Measurements from ENCODE around the gene FAM193A. TPM values are rescaled to one million over a fixed set of nuclear protein-coding genes. Genes with fewer than 3 reads are reported as not detected.

FAM193A gene
- total RNA-seq, 6 experiments from 2014 or later = 20.4 to 22.3 (median 20.8) TPM

GRCh38 chr4:2596611-2597010 is 60.2 kb downstream of the FAM193A start:
- TF ChIP-seq CTCF (IDR thresholded peaks at IDR 0.05) = no peak
- Mint-ChIP-seq H3K27me3 (ENCODE audit: insufficient read depth) (peaks cover 1% of the 10 kb centered on the region), H3K9me3 (no peaks in the 10 kb centered on the region), H3K4me1 (ENCODE audit: low read depth) (peaks cover 53% of the 10 kb centered on the region), H3K36me3 (ENCODE audit: low read depth) (peaks cover 22% of the 10 kb centered on the region; the same call in 1 of the 2 replicates), H3K27ac (no peak overlapping the region), H3K4me3 (no peak overlapping the region)
- DNase-seq = no peak

- H3K27me3 Mint-ChIP-seq (ENCODE audit: insufficient read depth) = no peaks in the 10 kb centered on the region; the same call in 1 of the 2 replicates
- no peak overlapping the region for H3K27ac Mint-ChIP-seq
- TF ChIP-seq CTCF (IDR thresholded peaks at IDR 0.05) = no peak
- peaks cover 52% of the 10 kb centered on the region for H3K4me1 Mint-ChIP-seq (ENCODE audit: low read depth)
- no peak overlapping the region for H3K4me3 Mint-ChIP-seq
- peaks cover 22% of the 10 kb centered on the region; the same call in 1 of the 2 replicates for H3K36me3 Mint-ChIP-seq (ENCODE audit: low read depth)
- DNase-seq = no peak
- no peaks in the 10 kb centered on the region for H3K9me3 Mint-ChIP-seq
These were observed 62.3 kb downstream of the FAM193A start for GRCh38 chr4:2598511-2599303.

GRCh38 chr4:2599304-2599654 is 62.8 kb downstream of the FAM193A start:
- H3K4me3 Mint-ChIP-seq = no peak overlapping the region
- H3K27me3 Mint-ChIP-seq (ENCODE audit: insufficient read depth) = no peaks in the 10 kb centered on the region; the same call in 1 of the 2 replicates
- no peak for DNase-seq
- H3K27ac Mint-ChIP-seq = no peak overlapping the region
- peaks cover 46% of the 10 kb centered on the region for H3K4me1 Mint-ChIP-seq (ENCODE audit: low read depth)
- H3K36me3 Mint-ChIP-seq (ENCODE audit: low read depth) = peaks cover 22% of the 10 kb centered on the region; the same call in 1 of the 2 replicates
- no peaks in the 10 kb centered on the region for H3K9me3 Mint-ChIP-seq
- no peak for TF ChIP-seq CTCF (IDR thresholded peaks at IDR 0.05)

GRCh38 chr4:2600878-2601277 is 64.4 kb downstream of the FAM193A start:
- peaks cover 22% of the 10 kb centered on the region; the same call in 1 of the 2 replicates for H3K36me3 Mint-ChIP-seq (ENCODE audit: low read depth)
- no peaks in the 10 kb centered on the region for H3K9me3 Mint-ChIP-seq
- TF ChIP-seq CTCF (IDR thresholded peaks at IDR 0.05) = no peak
- H3K4me3 Mint-ChIP-seq = no peak overlapping the region
- no peak overlapping the region for H3K27ac Mint-ChIP-seq
- no peaks in the 10 kb centered on the region; the same call in none of the 2 replicates for H3K27me3 Mint-ChIP-seq (ENCODE audit: insufficient read depth)
- peaks cover 45% of the 10 kb centered on the region for H3K4me1 Mint-ChIP-seq (ENCODE audit: low read depth)
- DNase-seq = no peak

- Mint-ChIP-seq H3K36me3 (ENCODE audit: low read depth) (peaks cover 13% of the 10 kb centered on the region; the same call in 1 of the 2 replicates), H3K4me1 (ENCODE audit: low read depth) (peaks cover 17% of the 10 kb centered on the region)
These were observed 68.2 kb downstream of the FAM193A start for GRCh38 chr4:2604614-2605013.

More at GRCh38 chr4:2604614-2605013, 68.2 kb downstream of the FAM193A start:
- Mint-ChIP-seq H3K4me3 (no peak overlapping the region), H3K27ac (no peak overlapping the region), H3K27me3 (ENCODE audit: insufficient read depth) (no peaks in the 10 kb centered on the region; the same call in none of the 2 replicates), H3K9me3 (no peaks in the 10 kb centered on the region)
- TF ChIP-seq CTCF (IDR thresholded peaks at IDR 0.05) = no peak
- DNase-seq = no peak
